NB4 (cell line): ENCODE results near the gene DDX56.

Source experiments
- DNase-seq: peaks from one replicate; pipeline ENCODE4 v3.0.0; 2010; ENCODE audit warnings: low read depth
- H3K4me3 ChIP-seq: one replicate; pipeline ENCODE4 v1.5.1; 2011; ENCODE audit warnings: mild to moderate bottlenecking, low read depth, low read length, moderate library complexity
- MYC ChIP-seq: IDR thresholded peaks from 2 replicates; pipeline ENCODE4 v1.6.1; 2011; ENCODE audit warnings: low read depth, low read length
- POLR2A ChIP-seq: IDR thresholded peaks from 2 replicates; pipeline ENCODE4 v1.6.1; 2011; ENCODE audit warnings: mild to moderate bottlenecking; ENCODE audit not compliant: insufficient read length; ENCODE audit errors: extremely low read depth
- TF ChIP-seq, protein P1 (sequence below): IDR thresholded peaks from one replicate; pipeline ENCODE4 v1.5.1; 2012; ENCODE audit warnings: low read depth, low read length
- TF ChIP-seq, protein P2 (sequence below): IDR thresholded peaks from 2 replicates; pipeline ENCODE4 v1.6.1; 2011; ENCODE audit warnings: low read depth, low read length

Gene DDX56

GRCh38 chr7:44531421-44532380, 42.0 kb downstream of the DDX56 start:
- TF ChIP-seq, protein P1, sequence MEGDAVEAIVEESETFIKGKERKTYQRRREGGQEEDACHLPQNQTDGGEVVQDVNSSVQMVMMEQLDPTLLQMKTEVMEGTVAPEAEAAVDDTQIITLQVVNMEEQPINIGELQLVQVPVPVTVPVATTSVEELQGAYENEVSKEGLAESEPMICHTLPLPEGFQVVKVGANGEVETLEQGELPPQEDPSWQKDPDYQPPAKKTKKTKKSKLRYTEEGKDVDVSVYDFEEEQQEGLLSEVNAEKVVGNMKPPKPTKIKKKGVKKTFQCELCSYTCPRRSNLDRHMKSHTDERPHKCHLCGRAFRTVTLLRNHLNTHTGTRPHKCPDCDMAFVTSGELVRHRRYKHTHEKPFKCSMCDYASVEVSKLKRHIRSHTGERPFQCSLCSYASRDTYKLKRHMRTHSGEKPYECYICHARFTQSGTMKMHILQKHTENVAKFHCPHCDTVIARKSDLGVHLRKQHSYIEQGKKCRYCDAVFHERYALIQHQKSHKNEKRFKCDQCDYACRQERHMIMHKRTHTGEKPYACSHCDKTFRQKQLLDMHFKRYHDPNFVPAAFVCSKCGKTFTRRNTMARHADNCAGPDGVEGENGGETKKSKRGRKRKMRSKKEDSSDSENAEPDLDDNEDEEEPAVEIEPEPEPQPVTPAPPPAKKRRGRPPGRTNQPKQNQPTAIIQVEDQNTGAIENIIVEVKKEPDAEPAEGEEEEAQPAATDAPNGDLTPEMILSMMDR, result no peak
- no peak for DNase-seq
- H3K4me3 ChIP-seq, result no peak overlapping the region

DNA sequence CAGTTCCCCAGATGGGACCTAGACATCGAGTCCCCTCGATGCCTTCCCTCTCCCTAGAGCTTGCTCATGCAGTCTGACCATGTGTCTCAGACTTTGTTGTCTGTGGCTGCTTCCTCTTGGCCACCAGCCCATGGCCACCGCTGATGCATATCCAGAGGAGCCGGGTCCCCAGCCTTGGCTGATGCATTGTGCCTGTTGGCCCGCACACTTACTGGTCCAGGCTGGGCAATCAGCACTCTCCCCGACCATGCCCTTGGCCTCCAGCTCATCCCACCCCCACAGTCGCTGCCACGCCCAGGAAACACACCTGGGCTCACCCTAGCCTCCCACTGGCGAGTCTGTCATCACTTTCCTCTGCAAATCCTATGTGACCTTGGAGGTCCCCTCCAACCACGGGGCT, 42.7 kb downstream of the DDX56 start:
- H3K4me3 ChIP-seq, result no peak overlapping the region
- no peak for DNase-seq
- TF ChIP-seq, protein P2, sequence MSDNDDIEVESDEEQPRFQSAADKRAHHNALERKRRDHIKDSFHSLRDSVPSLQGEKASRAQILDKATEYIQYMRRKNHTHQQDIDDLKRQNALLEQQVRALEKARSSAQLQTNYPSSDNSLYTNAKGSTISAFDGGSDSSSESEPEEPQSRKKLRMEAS, result no peak
- TF ChIP-seq MYC, result no peak
- TF ChIP-seq, protein P1, result no peak

- no peak for DNase-seq
- H3K4me3 ChIP-seq, result no peak overlapping the region
- TF ChIP-seq, protein P2, result no peak
- TF ChIP-seq MYC, result no peak
- TF ChIP-seq POLR2A, result no peak
- TF ChIP-seq, protein P1, result no peak
These were observed 48.8 kb downstream of the DDX56 start for GRCh38 chr7:44524811-44525388.

GRCh38 chr7:44522315-44522714, 51.4 kb downstream of the DDX56 start:
- no peak for DNase-seq
- TF ChIP-seq, protein P2, result no peak
- TF ChIP-seq MYC (no peak), POLR2A (no peak)
- TF ChIP-seq, protein P1, result no peak
- no peak overlapping the region for H3K4me3 ChIP-seq

DNA sequence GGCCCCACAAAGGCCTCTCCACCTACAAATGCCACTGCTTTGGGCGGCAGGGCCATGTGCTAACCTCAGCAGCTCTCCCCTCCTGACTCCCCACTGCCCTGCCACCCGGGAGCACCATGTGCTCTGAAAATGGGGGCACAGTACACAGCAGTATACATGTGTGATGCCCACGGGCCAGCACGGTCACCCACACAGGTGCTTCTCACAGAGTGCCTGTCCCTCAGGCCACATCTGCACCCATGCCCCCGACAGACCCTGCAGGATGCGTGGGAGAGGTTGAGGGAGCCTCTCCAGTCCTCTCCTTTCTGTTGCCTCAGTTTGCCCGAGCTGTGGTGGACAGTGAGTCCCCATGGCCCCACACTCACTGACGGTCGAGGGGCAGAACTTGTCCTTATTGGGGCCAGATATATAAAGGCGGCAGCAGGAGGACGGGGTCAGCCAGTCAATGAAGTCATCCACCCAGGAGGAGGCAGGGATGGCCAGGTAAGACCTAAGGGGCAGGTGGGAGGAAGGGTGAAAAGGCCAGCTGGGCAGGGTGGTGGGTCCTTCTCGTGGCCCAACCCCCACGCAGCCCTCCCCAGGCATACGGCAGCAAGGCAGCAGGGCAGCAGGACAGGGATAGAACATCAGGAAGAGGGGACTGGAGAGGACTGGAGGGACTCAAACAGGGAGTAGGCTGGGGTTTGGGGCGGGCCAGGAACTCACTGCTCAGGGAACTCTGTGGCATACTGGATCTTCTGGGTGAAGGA, 52.2 kb downstream of the DDX56 start:
- TF ChIP-seq POLR2A, result no peak
- TF ChIP-seq, protein P2, result no peak
- TF ChIP-seq, protein P1, result no peak
- no peak for TF ChIP-seq MYC
- no peak overlapping the region for H3K4me3 ChIP-seq
- DNase-seq, result no peak
